HG02642 (cell line): Measurements from ENCODE around the gene SERPINA12.

Experiments
- ATAC-seq: cut with Tn5 transposase; IDR thresholded peaks from one replicate; pipeline ENCODE4 v1.9.1; 2021; ENCODE audit warnings: mild to moderate bottlenecking; ENCODE audit not compliant: unreplicated experiment, poor library complexity

SERPINA12 gene

GRCh38 chr14:94469261-94469660, 40.0 kb downstream of the SERPINA12 start:
- ATAC-seq: no peak

GRCh38 chr14:94467728-94468520, 41.3 kb downstream of the SERPINA12 start:
- ATAC-seq: no peak

GRCh38 chr14:94466706-94467370, 42.4 kb downstream of the SERPINA12 start:
- ATAC-seq: no peak

GRCh38 chr14:94465042-94465441, 44.2 kb downstream of the SERPINA12 start:
- ATAC-seq: no peak

- ATAC-seq: no peak
These were observed 45.0 kb downstream of the SERPINA12 start for GRCh38 chr14:94464290-94464689.

- no peak for ATAC-seq
These were observed 46.3 kb downstream of the SERPINA12 start for GRCh38 chr14:94462763-94463572.

GRCh38 chr14:94462219-94462551, 47.1 kb downstream of the SERPINA12 start:
- ATAC-seq: no peak

- ATAC-seq: no peak
These were observed 47.6 kb downstream of the SERPINA12 start for GRCh38 chr14:94461526-94462218.

- ATAC-seq: no peak
These were observed 48.4 kb downstream of the SERPINA12 start for GRCh38 chr14:94460631-94461416.

GRCh38 chr14:94458558-94459205, 50.6 kb downstream of the SERPINA12 start:
- ATAC-seq: no peak

- no peak for ATAC-seq
These were observed 51.2 kb downstream of the SERPINA12 start for GRCh38 chr14:94458096-94458495.

GRCh38 chr14:94455928-94456327, 53.3 kb downstream of the SERPINA12 start:
- ATAC-seq: no peak

GRCh38 chr14:94451826-94452225, 57.4 kb downstream of the SERPINA12 start:
- no peak for ATAC-seq

- ATAC-seq: no peak
These were observed 58.0 kb downstream of the SERPINA12 start for GRCh38 chr14:94451091-94451771.

GRCh38 chr14:94450722-94451090, 58.6 kb downstream of the SERPINA12 start:
- ATAC-seq: no peak

- no peak for ATAC-seq
These were observed 59.3 kb downstream of the SERPINA12 start for GRCh38 chr14:94449930-94450329.

GRCh38 chr14:94448071-94448808, 61.0 kb downstream of the SERPINA12 start:
- ATAC-seq: no peak

- no peak for ATAC-seq
These were observed 62.1 kb downstream of the SERPINA12 start for GRCh38 chr14:94447206-94447605.
